ENCODE data around the gene ZNF710. TPM values are rescaled to one million over a fixed set of nuclear protein-coding genes. Genes with fewer than 3 reads are reported as not detected.
"Not testable (repeated sequence)": the region's sequence is repeated elsewhere in the genome, so short reads cannot be mapped to it uniquely, and the experiment has no call there.

The ZNF710 gene
- polyA plus RNA-seq, 3 donors = 14.2 to 22.6 (median 18.8) TPM

- no peak for DNase-seq (ENCODE audit: extremely low read depth in 1 of 11, low read depth in 9 of 11, low spot score in 4 of 11)
Measured at GRCh38 chr15:90065682-90066049, 64.5 kb downstream of the ZNF710 start.

- no peak for DNase-seq (ENCODE audit: extremely low read depth in 1 of 11, low read depth in 9 of 11, low spot score in 4 of 11)
Measured at GRCh38 chr15:90067181-90067952, 66.2 kb downstream of the ZNF710 start.

GRCh38 chr15:90067953-90068606, 67.0 kb downstream of the ZNF710 start:
- no peak for DNase-seq (ENCODE audit: extremely low read depth in 1 of 11, low read depth in 9 of 11, low spot score in 4 of 11)

- not testable (repeated sequence) for DNase-seq (ENCODE audit: extremely low read depth in 1 of 11, low read depth in 9 of 11, low spot score in 4 of 11)
Measured at GRCh38 chr15:90070623-90071022, 69.5 kb downstream of the ZNF710 start.

- peak in 9 of 11 donors; percentile 62 to 79 (median 73) for DNase-seq (ENCODE audit: extremely low read depth in 1 of 11, low read depth in 9 of 11, low spot score in 4 of 11)
Measured at GRCh38 chr15:90071220-90071807, 70.2 kb downstream of the ZNF710 start.

- DNase-seq (ENCODE audit: extremely low read depth in 1 of 11, low read depth in 9 of 11, low spot score in 4 of 11) = no peak
Measured at GRCh38 chr15:90072978-90073640, 72.0 kb downstream of the ZNF710 start.

- DNase-seq (ENCODE audit: extremely low read depth in 1 of 11, low read depth in 9 of 11, low spot score in 4 of 11) = no peak
Measured at GRCh38 chr15:90074023-90074422, 72.9 kb downstream of the ZNF710 start.

- no peak for DNase-seq (ENCODE audit: extremely low read depth in 1 of 11, low read depth in 9 of 11, low spot score in 4 of 11)
Measured at GRCh38 chr15:90074916-90075315, 73.8 kb downstream of the ZNF710 start.

- DNase-seq (ENCODE audit: extremely low read depth in 1 of 11, low read depth in 9 of 11, low spot score in 4 of 11) = no peak
Measured at GRCh38 chr15:90075420-90076289, 74.5 kb downstream of the ZNF710 start.

GRCh38 chr15:90076716-90077115, 75.6 kb downstream of the ZNF710 start:
- DNase-seq (ENCODE audit: extremely low read depth in 1 of 11, low read depth in 9 of 11, low spot score in 4 of 11) = no peak

GRCh38 chr15:90078965-90079364, 77.8 kb downstream of the ZNF710 start:
- DNase-seq (ENCODE audit: extremely low read depth in 1 of 11, low read depth in 9 of 11, low spot score in 4 of 11) = no peak

- DNase-seq (ENCODE audit: extremely low read depth in 1 of 11, low read depth in 9 of 11, low spot score in 4 of 11) = no peak
Measured at GRCh38 chr15:90079619-90080457, 78.7 kb downstream of the ZNF710 start.

- no peak for DNase-seq (ENCODE audit: extremely low read depth in 1 of 11, low read depth in 9 of 11, low spot score in 4 of 11)
Measured at GRCh38 chr15:90080458-90080755, 79.3 kb downstream of the ZNF710 start.

GRCh38 chr15:90080818-90081393, 79.8 kb downstream of the ZNF710 start:
- DNase-seq (ENCODE audit: extremely low read depth in 1 of 11, low read depth in 9 of 11, low spot score in 4 of 11) = no peak

GRCh38 chr15:90082140-90082715, 81.1 kb downstream of the ZNF710 start:
- no peak for DNase-seq (ENCODE audit: extremely low read depth in 1 of 11, low read depth in 9 of 11, low spot score in 4 of 11)

- no peak for DNase-seq (ENCODE audit: extremely low read depth in 1 of 11, low read depth in 9 of 11, low spot score in 4 of 11)
Measured at GRCh38 chr15:90083419-90083818, 82.3 kb downstream of the ZNF710 start.

GRCh38 chr15:90083954-90084607, 83.0 kb downstream of the ZNF710 start:
- no peak for DNase-seq (ENCODE audit: extremely low read depth in 1 of 11, low read depth in 9 of 11, low spot score in 4 of 11)

Data from renal cortex interstitium (tissue), 11 donors.